H1 (cell line): ENCODE measurements around the gene TMEM132A.

Source experiments
- CREB1 ChIP-seq: IDR thresholded peaks from 2 replicates; pipeline ENCODE4 v1.6.1; 2012; ENCODE audit warnings: inconsistent platforms
- CTCF ChIP-seq, 3 experiments: IDR thresholded peaks; 1 replicate in 2 of 3; 2 replicates in 1 of 3; pipeline versions ENCODE4 v1.5.1 to v1.6.1; 2011; ENCODE audit warnings: low read length in 3 of 3, mild to moderate bottlenecking in 3 of 3, inconsistent platforms in 2 of 3, low read depth in 1 of 3, moderate library complexity in 1 of 3; ENCODE audit not compliant: insufficient read depth in 1 of 3; ENCODE audit errors: control extremely low read depth in 1 of 3
- EP300 ChIP-seq, 2 experiments: IDR thresholded peaks; 1 replicate in 1 of 2; 2 replicates in 1 of 2; pipeline ENCODE4 v1.6.1; 2011 to 2012; ENCODE audit warnings: low read depth in 2 of 2, low read length in 2 of 2, mild to moderate bottlenecking in 2 of 2, borderline replicate concordance in 1 of 2, inconsistent platforms in 1 of 2, moderate library complexity in 1 of 2
- JUND ChIP-seq: IDR thresholded peaks from 2 replicates; pipeline ENCODE4 v1.6.1; 2011; ENCODE audit warnings: mild to moderate bottlenecking, improper control_type of control experiment, low read length
- POLR2AphosphoS5 ChIP-seq: IDR thresholded peaks from 2 replicates; pipeline ENCODE4 v1.6.1; 2011; ENCODE audit warnings: low read depth, low read length
- RFX5 ChIP-seq: IDR thresholded peaks from 2 replicates; pipeline ENCODE4 v1.6.1; 2011; ENCODE audit warnings: low read depth, low read length, improper control_type of control experiment, borderline replicate concordance
- RXRA ChIP-seq: IDR thresholded peaks from 2 replicates; pipeline ENCODE4 v1.6.1; 2011; ENCODE audit warnings: low read depth, mild to moderate bottlenecking, low read length, moderate library complexity; ENCODE audit not compliant: insufficient read depth
- USF2 ChIP-seq: IDR thresholded peaks from 2 replicates; pipeline ENCODE4 v1.6.1; 2011; ENCODE audit warnings: low read length, improper control_type of control experiment
- YY1 ChIP-seq: IDR thresholded peaks from 2 replicates; pipeline ENCODE4 v1.6.1; 2011; ENCODE audit warnings: low read depth, mild to moderate bottlenecking, low read length

GRCh38 chr11:60948250-60948649, 24.0 kb downstream of the TMEM132A start:
- TF ChIP-seq RXRA (no peak), CTCF (IDR thresholded peaks at IDR 0.05; ENCODE audit: control extremely low read depth in 1 of 3, insufficient read depth in 1 of 3, low read depth in 1 of 3, low read length in 3 of 3) (no peak), POLR2AphosphoS5 (no peak), JUND (no peak), CREB1 (no peak), YY1 (no peak), USF2 (no peak), EP300 (IDR thresholded peaks at IDR 0.05; ENCODE audit: borderline replicate concordance in 1 of 2, low read depth in 2 of 2, low read length in 2 of 2) (no peak), RFX5 (no peak)
